HepG2 (cell line): ENCODE results near the gene PACS1.

ENCODE experiments used
- SMAD3 ChIP-seq: sonication (generic); formaldehyde crosslinking; IDR thresholded peaks from 2 replicates; pipeline ENCODE4 v1.4.0; 2020; ENCODE audit warnings: missing genetic modification reagents
- TF ChIP-seq, protein P1 (sequence below): sonication (generic); formaldehyde crosslinking; IDR thresholded peaks from 2 replicates; pipeline ENCODE4 v1.5.1; 2020; ENCODE audit warnings: missing genetic modification reagents, mild to moderate bottlenecking, borderline replicate concordance

DNA sequence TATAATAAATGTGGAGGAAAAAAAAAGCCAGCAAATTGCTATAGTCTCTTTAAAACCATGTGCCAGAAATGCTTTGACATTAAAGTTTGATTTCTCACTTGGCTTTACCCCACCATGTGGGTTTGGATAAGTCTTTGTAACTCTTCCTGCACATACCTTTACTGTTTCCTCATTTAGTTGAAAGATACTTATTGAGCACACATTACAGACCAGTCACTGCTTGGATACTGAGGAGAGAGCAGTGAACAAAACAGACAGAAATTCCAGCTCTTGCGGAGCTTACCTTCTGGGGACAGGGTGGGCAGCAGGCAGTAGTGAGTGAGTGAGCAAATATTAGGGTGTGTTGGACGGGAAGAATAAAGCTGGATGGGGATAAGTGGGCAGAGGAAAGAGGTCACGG, 13.7 kb downstream of the PACS1 start:
- TF ChIP-seq, protein P1, sequence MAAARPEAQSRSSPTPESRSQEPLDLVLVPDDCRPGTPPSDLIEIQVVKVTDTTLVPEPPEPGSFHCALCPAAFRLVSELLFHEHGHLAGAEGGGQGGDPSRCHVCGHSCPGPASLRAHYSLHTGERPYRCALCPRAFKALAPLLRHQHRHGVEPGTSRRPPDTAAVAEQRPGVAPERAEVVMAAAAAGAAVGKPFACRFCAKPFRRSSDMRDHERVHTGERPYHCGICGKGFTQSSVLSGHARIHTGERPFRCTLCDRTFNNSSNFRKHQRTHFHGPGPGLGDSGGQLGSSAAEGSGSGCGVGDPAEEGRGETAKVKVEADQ (CRISPR knock-in tag), result no peak
- no peak for TF ChIP-seq SMAD3 (CRISPR knock-in tag)
